Activated naive CD4-positive, alpha-beta T cell (primary cell): ENCODE data around the gene CCL8.

Experiments
- DNase-seq, 4 experiments: peaks; one replicate each; lab custom pipeline; 2025; lab: John Stamatoyannopoulos, UW

Gene CCL8

DNA sequence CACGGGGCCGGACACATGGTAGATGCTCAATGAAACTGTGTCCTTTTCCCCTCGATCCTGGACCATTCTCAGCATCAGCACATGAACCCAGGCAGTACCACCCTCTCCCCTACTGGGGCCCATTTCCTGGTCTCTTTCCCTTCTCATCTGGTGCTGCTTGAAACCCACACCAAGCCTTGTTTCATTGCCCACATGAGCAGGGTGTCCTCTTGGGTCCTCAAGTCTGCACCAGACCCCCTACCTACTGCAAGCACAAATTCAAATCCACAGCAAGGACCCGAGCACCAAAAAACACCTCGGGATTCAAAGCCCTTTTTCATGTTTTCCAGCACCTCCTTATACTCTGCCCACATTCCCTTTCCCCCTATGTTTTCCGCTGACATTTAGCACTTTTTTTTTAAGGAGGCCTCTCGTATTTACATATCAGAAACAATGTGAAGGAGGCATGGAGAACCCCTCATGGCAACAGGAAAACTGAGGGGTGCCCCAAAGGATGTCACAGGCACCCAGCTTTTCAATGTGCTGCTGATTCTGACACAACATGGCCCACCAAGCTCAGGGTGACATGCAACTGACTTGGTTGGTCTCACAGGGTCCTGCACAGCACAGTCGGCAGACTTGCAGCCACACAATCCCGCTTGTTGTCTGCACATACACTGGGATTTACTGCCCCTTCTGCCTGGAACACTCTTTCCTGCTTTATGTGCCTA is 48.4 kb downstream of the CCL8 start:
- DNase-seq, result no peak

DNA sequence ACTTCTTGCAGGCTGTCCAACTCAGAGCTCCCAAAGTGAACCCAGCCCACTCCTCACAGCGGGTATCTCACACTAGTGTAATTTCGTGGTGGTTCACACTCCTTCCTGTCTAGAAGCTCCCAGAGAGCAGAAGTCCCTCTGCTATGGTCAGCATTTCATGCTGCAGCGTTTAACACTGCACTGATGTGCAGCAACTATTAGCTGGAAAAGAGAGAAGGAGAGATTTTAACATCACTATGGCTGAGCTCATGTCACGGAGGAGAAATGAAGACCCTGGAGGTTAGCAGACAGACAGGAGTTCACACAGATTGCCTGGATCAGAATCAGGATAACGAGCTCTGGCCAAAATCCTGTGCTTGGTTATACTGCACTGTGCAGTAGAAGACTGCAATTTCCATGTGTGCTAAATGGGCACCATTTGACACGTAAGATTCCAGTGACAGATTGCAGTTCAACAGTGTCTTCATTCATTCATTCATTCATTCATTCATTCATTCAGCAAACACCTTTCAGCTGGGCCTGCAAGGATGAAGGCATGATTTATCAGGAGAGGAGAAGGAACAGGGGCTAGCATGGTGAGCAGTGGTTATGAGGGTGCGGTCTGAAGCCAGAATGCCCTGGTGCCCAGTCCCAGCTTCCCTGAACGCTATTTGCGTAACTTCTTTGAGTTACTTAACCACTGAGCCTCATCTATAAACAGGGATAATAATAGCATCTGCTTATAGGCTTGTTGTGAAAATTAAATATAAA is 49.1 kb downstream of the CCL8 start:
- DNase-seq, result no peak

DNA sequence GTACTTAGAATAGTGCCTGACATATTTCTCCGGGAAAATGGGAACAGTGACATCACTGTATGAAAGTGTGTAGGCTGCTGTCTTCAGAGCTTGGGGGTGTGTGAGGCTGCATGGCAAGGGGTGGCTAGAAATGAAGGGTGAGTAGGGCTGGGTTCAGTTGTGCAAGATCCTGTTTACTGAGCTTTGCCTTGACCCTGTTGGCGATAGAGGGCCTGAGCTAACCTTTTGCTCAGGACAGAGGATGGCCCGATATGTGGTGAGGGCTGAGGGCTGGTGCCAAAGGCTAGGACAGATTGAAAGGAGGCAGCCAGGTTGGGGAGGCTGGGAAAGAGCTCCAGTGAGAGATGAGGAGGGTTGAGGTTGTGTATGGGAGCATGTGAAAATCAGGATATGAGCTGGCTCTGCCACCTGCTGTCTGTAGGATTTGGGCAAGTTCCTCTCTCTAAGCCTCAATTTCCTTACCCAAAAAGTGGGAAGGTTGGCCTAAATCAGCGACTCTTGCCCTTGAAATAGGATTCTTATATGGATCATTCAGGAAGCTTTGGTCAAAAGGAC is 49.8 kb downstream of the CCL8 start:
- DNase-seq, result no peak

DNA sequence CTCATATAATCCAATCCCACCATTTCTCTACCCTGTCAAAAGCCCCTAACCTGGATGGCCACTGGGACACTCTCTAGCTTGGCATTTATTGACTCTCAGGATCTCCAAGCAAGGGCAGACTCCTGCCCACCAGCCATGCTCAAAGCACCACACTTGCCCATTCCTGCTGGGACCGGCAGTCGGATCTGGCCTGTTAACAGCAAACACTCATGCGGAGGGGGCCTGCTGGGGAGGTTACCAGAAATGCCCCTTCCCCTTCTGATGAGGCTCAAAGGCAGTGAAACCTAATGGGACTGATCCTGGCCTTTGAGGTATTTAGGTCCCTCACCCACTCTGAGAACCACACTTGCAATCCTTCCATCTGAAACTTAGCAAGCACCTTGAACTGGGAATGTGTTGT is 50.3 kb downstream of the CCL8 start:
- no peak for DNase-seq

- no peak for DNase-seq
Observed at GRCh38 chr17:34370376-34370996, 51.3 kb downstream of the CCL8 start.

- DNase-seq, result no peak
Observed at GRCh38 chr17:34370997-34371395, 51.8 kb downstream of the CCL8 start.
